Fibroblast of the aortic adventitia (primary cell): ENCODE data around the gene PTGES3L. TPM values are rescaled to one million over a fixed set of nuclear protein-coding genes. Genes with fewer than 3 reads are reported as not detected.

ENCODE experiments used
- DNase-seq: peaks from one replicate; pipeline ENCODE4 v3.0.0-alpha.2; 2010; ENCODE audit warnings: low read depth
- H3K4me3 ChIP-seq: 2 replicates; pipeline ENCODE4 v1.5.1; 2011; ENCODE audit warnings: low read depth, mild to moderate bottlenecking, control low read depth, low read length, moderate library complexity
- CTCF ChIP-seq: IDR thresholded peaks from 2 replicates; pipeline ENCODE4 v1.5.1; 2011; ENCODE audit warnings: mild to moderate bottlenecking, low read length, control low read depth, inconsistent platforms; ENCODE audit not compliant: insufficient read depth
- total RNA-seq: library from RNA; depleted of rRNA; stranded (reverse); fragments of >200 nt; gene quantifications from 2 replicates; pipeline ENCODE4 v1.2.3, GENCODE V29; 2012; ENCODE audit warnings: low replicate concordance

The PTGES3L gene
- 0.18 and 0.65 TPM in 2 replicates for total RNA-seq

- TF ChIP-seq CTCF, result no peak
- peak within 1 kb of the TSS; percentile 90 for H3K4me3 ChIP-seq
- peak; percentile 27 for DNase-seq
Measured at GRCh38 chr17:42979511-42980273, at the start of gene PTGES3L. Gene PTGES3L (minus strand): TSS chr17:42980080. CDS start chr17:42980053, 27 bp downstream.

- no peak for DNase-seq
- no peak for TF ChIP-seq CTCF
- no peak overlapping the region for H3K4me3 ChIP-seq
Measured at GRCh38 chr17:43028221-43028861, 48.5 kb upstream of the PTGES3L start.

GRCh38 chr17:43027091-43028032 is 47.5 kb upstream of the PTGES3L start:
- DNase-seq, result no peak
- no peak for TF ChIP-seq CTCF
- H3K4me3 ChIP-seq, result no peak overlapping the region

- DNase-seq, result no peak
- no peak for TF ChIP-seq CTCF
- no peak overlapping the region for H3K4me3 ChIP-seq
Measured at GRCh38 chr17:43026595-43026994, 46.7 kb upstream of the PTGES3L start.

- TF ChIP-seq CTCF, result no peak
- no peak overlapping the region for H3K4me3 ChIP-seq
- DNase-seq, result no peak
Measured at GRCh38 chr17:43025766-43026537, 46.1 kb upstream of the PTGES3L start.

GRCh38 chr17:43025290-43025657 is 45.4 kb upstream of the PTGES3L start:
- no peak for DNase-seq
- no peak for TF ChIP-seq CTCF
- peak overlapping the region; percentile 51 for H3K4me3 ChIP-seq
